ENCODE measurements around the gene PRDM10.

The PRDM10 gene

DNA sequence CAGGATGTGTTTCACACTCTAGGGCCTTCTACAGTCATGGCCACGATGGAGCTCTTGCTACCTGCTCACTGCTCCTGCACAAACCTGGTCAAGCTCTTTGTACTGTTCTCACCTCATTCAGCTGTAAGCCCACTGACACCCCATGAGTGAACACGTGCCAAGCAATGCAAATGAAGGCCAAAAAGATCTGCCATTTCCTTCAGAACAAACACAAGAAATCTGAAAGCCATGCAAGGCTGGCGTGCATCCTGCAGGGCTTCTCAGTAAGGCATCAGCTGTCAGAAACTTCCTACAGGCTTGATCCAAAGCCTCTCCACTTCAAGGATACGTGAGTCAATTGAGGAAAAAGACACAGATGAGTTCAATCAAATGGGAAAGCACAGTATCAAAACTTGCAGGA, 63.1 kb downstream of the PRDM10 start:
- no peak for DNase-seq

DNA sequence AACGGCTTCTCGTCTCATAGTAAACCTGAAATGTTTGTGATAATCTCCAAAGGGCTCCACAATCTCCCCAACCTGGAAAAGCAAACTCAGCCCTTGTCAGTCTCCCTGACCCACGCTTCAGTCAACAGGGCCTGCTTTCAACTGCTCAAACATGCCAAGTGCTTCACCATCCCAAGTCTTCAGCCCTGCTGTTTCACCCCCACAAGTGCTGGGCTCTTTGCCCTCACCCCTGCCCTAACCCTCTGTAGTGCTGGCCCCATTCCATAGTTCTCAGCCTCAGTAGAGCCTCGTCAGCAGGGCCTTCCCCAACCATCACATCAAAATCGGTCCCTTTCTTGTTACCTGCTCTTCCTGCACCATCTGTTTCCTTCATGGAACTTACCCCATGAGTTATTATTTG, 63.9 kb downstream of the PRDM10 start:
- no peak for DNase-seq

DNA sequence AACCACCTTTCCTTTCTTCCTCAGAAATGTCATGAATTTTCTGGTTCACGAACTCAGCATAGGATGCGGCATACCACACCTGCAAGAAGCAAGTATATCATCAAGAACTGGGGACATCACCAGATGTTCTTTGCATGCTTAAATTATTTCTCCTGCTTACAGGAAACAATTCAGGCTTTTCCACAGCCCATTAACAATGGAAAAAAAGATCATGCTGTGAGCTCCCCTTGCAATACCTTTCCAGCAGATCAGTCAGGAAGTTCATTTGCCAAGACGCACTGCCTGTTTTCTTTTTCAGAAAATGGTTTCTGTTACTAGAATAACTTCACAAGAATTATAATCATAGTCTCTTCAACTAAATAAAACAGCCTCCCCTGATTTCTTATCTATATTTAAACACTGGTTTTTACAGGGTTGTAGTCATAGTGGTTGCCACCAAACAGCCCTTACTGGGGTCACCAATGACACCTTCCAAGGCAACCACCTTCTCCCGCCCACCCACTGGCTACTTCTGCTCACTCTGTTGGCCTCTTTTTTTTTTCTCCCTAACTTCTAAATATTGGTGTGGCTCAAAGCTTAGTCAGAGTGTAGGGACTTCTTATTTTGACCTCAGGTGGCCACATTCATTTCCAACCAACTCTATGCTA, 64.9 kb downstream of the PRDM10 start:
- DNase-seq: no peak

- no peak for DNase-seq
These were observed 66.9 kb downstream of the PRDM10 start for GRCh38 chr11:129935723-129936122.

GRCh38 chr11:129933891-129934290, 68.7 kb downstream of the PRDM10 start:
- DNase-seq: no peak

- DNase-seq: no peak
These were observed 69.4 kb downstream of the PRDM10 start for GRCh38 chr11:129933262-129933661.

DNA sequence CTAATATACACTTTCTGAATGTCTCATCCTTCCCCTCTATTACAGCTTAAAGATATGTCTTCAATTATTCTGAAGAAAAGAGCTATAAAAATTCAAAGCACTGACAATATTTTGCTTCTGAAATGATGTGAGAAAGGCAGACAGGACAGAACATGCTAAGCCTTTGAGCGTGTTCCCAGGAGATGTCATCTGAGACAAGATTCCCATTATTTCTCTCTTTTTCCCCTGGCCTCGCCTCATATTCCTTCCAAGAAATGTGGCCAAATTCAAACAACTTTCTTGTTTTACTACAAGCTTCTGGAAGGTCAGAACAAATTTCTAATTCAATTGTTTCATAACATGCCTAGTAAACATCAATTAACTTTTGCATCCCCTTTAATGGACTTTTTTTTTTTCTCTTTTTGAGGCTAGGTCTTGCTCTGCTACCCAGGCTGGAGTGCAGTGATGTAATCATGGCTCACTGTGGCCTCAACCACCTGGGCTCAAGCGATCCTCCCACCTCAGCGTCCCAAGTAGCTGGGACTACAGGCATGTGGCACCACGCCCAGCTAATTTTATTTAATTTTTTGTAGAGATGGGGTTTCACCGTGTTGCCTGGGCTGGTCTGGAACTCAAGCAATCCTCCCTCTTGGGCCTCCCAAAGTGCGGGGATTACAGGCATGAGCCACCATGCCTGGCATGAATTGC, 70.1 kb downstream of the PRDM10 start:
- DNase-seq: no peak

- DNase-seq: no peak
These were observed 71.9 kb downstream of the PRDM10 start for GRCh38 chr11:129930743-129931142.

- no peak for DNase-seq
These were observed 72.3 kb downstream of the PRDM10 start for GRCh38 chr11:129930296-129930695.

DNA sequence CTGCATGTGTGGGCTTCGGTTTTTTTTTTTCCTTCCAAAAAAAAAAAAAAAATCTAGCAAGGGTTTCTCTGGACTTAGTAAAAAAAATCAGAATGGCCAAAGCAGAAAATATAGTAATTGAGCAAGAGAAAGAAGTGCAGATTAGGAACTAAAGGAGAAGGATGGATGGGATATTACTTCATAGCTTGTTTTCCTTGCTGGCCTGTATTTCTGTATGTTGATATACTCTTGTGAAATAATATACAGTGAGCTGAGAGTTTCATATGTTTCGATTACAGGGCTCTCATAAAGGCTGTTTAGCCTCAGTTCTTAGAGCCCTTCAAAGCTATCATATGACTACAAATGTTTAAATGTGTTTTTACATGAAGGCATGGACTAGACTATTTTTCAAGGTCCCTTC, 72.9 kb downstream of the PRDM10 start:
- no peak for DNase-seq

GRCh38 chr11:129928923-129929692, 73.5 kb downstream of the PRDM10 start:
- DNase-seq: no peak

DNA sequence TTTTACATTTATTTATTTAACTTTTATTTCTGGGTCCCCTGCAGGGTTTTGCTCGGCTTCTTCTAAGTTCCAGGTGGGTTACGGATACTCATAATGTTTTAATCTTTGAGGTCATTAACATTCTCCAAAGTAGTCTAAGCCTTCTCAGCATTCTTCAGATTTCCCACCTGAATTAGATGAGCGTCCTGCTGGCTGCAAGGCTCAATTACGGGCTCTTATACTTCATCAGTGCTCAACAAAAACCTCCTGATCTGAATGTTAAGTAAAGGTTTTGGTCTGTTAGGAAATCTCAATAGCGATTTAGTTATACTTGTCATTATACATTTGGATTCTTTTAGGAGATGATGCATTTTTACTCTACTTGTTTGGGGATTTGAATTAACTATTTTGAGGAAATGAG, 80.0 kb downstream of the PRDM10 start:
- DNase-seq: no peak

GRCh38 chr11:129918361-129918760, 84.3 kb downstream of the PRDM10 start:
- DNase-seq: no peak

- no peak for DNase-seq
These were observed 85.4 kb downstream of the PRDM10 start for GRCh38 chr11:129917231-129917630.

DNA sequence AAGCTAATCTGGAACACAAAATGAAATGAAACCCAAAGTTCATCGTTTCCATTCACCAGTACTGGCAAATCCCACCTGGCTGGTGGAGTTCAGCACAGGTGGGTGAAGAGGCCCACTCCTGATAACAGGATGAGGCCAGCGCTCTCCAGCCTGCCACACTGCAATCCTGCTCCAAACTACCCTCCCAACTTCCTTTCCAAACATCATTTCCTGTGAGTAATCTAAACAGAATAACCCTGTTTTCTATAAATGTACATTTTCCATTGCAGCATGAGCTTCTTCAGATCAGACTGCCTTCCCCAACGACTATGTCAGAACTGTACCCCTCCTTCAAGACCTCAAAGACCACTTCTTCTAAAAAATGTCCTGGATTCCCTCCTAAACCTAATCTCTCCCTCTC, 91.3 kb downstream of the PRDM10 start:
- no peak for DNase-seq

- DNase-seq: no peak
These were observed 92.3 kb downstream of the PRDM10 start for GRCh38 chr11:129910360-129910759.

DNA sequence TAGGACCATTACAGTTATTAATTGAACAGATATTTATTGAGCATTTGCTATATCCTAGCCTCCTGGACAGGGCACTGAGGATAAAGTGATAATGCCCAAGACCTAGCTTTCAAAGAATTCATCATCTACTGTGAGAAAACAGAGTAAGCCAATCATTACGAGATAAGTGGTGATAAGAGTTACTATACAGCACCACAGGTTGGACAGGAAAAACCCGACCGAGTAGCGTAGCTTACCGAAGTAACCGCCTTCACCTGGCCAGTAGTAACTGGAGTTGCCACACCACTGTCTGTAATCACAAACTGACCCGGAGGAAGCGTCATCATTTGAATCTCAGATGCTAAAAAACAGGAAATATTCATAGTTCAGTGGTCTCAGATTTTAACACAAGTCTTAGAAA, 97.2 kb downstream of the PRDM10 start:
- DNase-seq: no peak

DNA sequence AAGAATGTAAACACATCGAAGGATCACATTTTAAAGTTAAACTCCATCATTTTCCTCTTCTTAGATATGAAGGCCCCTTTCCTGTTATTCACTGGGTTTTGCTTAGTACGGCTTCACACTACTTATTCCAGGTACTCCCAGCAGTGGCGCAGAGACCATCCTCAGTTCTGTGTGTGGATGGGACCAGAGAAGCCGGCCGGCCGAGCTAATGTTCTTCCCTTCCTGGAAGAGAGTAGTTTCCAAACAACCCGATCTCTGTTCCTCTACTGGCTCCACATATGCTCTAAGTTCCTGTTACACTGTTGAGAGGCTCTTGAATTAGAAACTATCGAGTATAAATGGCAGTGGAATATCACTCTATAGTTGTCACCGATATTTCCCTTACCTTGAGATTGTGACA, 106.6 kb downstream of the PRDM10 start:
- no peak for DNase-seq

DNA sequence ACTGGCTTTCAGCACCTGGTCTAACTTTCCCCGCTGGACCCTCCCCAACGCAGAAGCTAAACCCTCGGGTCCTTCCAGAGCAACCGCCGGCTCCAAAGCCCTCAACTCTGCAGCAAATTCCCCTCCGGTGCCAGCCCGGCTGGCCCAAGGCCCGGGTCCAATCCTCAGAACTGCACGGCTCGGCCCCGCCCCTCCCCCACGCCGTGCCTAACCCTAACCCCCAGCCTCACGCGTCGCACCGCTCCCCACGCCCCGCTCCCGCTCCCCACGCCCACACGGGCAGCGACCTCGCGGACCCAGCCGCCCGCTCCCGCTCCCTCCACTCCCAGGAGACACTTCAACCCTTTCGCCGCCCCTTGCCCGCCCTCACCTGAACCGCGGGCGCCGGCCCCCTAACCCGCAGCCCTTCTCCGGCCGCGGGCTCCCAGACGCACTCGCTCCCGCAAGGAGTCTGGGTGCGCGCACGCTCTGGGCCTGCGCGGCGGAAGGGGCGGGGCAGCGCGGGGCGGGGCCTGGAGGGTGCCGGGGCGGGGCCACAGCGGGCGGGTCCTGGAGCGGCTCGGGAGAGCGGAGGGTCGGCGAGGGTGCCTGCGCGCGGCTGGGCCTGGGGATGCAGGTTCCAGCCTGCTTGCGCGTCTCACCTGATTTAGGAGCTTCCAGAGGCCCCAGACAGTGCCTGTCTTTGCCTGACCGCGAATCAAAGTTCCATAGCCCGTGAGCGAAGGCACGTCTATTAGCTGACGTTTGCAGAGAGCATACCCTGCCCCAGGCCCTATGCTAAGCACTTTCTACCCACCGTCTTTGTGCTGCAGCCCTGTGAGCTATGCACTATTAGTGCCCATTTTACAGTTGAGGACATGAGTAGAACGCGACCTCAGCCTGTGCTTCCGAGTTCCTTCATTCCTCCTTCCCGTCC, 107.3 kb downstream of the PRDM10 start, which contains the start of gene NFRKB:
Gene NFRKB (minus strand): TSS at position 453 of the 916 bp plus-strand sequence. CDS start 2,729 bp downstream, outside the sequence.
- DNase-seq: peak; percentile 96

- DNase-seq: no peak
These were observed 108.1 kb downstream of the PRDM10 start for GRCh38 chr11:129894278-129895125.

DNA sequence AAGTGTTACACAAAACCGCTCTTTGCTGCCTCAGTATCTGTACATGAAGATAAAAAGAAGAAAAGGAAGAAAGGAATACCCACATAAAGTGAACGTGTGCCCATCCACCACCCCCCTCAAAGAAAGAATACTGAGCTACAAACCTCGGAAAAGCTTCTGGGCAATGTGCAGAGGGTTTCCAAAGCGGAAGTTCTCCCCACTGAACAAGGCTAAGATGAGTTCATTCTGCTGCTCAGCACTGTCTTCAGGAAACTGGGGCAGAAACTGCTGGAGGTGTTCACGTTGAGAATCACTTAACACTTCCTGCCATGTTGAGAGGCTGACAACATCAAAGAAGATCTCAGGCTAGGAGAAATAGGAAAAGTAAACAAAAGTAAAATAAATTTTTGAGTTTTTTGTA, 114.2 kb downstream of the PRDM10 start:
- DNase-seq: no peak

GRCh38 chr11:129885381-129885780, 117.3 kb downstream of the PRDM10 start:
- DNase-seq: no peak
